22Rv1 (cell line): ENCODE results near the gene RFPL3.

ENCODE experiments used
- H3K27ac ChIP-seq: fragments of 450-650 bp; 2 replicates; pipeline ENCODE4 v1.5.1; 2017
- ZFX ChIP-seq: fragments of 450-650 bp; IDR thresholded peaks from 2 replicates; pipeline ENCODE4 v1.6.1; 2017; ENCODE audit warnings: antibody characterized with exemption, borderline replicate concordance
- TF ChIP-seq, protein P1 (sequence below): fragments of 450-650 bp; IDR thresholded peaks from 2 replicates; pipeline ENCODE4 v1.5.1; 2017; ENCODE audit warnings: mild to moderate bottlenecking

Gene RFPL3

DNA sequence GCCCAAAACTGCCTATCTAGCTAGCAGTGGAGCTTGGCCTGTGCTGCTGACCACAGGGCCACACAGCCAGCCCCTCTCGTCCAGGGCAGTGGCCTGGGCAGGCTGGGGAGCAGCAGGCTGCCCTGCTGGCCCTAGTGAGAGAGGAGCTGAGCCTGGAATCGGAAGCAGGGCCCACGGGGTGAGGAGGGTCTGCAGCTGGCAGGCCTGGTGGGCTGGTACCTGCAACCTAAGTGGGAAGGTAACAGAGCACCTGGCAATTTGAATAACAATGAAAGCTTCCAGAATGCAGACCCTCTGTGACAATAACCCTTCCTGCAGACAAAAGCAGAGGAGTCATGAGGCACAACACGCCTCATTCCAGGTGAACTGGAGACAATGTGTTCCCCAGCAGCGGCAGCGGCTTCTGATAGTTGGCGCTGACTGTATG lies 31.8 kb upstream of the RFPL3 start:
- no peak for TF ChIP-seq ZFX
- TF ChIP-seq, protein P1, sequence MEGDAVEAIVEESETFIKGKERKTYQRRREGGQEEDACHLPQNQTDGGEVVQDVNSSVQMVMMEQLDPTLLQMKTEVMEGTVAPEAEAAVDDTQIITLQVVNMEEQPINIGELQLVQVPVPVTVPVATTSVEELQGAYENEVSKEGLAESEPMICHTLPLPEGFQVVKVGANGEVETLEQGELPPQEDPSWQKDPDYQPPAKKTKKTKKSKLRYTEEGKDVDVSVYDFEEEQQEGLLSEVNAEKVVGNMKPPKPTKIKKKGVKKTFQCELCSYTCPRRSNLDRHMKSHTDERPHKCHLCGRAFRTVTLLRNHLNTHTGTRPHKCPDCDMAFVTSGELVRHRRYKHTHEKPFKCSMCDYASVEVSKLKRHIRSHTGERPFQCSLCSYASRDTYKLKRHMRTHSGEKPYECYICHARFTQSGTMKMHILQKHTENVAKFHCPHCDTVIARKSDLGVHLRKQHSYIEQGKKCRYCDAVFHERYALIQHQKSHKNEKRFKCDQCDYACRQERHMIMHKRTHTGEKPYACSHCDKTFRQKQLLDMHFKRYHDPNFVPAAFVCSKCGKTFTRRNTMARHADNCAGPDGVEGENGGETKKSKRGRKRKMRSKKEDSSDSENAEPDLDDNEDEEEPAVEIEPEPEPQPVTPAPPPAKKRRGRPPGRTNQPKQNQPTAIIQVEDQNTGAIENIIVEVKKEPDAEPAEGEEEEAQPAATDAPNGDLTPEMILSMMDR: no peak
- H3K27ac ChIP-seq: no peak overlapping the region

DNA sequence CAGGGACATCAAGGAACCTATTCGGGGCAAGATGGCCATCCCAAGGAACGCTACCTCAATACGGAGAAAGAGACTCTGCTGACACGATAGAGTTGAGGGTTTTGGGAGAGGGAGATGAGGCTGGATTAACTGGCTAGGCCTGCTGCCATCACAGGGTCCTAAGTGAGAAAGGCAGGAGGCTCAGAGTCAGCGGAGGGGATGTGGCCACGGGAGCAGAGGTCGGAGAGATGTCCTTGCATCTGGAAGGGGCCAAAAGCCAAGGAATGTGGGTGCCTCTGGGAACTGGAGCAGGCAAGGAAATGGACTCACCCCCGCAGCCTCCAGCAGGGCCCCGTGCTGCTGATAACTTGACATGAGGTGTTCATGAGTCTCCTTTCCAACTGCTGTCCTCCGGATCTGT lies 31.0 kb upstream of the RFPL3 start:
- no peak for TF ChIP-seq ZFX
- TF ChIP-seq, protein P1: no peak
- no peak overlapping the region for H3K27ac ChIP-seq

DNA sequence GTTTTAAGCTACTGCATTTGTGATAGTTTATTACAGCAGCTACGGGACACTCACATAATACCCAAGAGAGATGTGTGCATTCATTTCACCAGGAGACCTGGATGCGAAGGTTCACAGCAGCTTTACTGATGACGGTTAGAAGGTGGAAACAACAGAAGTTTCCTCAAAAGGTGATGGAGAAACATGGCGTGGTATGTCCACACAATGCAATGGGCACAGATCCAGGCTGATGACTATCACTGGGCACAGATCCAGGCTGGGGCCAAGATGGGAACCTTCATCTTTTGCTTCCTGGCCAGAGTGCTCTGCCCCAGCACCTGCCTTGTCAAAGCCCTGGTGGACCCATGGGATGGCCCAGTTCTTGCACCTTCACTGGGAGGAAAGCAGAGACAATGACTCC lies 30.6 kb upstream of the RFPL3 start:
- TF ChIP-seq, protein P1: no peak
- no peak for TF ChIP-seq ZFX
- H3K27ac ChIP-seq: no peak overlapping the region

DNA sequence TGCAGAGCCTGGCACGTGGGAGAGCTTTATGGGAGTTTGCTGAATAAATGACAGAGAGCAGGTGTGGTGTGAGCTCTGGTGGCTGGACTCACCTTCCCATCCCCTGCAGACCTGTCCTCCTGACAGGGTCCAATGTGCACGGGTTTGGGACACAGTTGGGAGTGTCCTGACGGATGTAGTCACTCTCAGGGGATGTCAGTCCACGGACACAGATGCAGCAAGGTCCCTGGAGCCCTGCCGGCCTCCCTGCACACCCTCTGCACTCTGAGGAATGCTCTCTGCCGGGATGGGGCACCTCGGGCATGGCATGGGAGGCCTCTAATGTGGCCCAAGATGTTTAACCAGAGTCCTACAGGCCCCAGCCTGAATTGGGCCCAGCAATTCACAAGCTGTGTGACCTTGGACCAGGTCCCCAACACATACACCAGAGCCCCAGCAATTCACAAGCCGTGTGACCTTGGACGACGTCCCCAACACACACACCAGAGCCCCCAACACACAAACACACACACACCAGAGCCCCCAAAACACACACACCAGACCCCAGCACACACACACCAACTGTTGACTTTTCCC lies 30.0 kb upstream of the RFPL3 start:
- TF ChIP-seq, protein P1: no peak
- no peak for TF ChIP-seq ZFX
- no peak overlapping the region for H3K27ac ChIP-seq

DNA sequence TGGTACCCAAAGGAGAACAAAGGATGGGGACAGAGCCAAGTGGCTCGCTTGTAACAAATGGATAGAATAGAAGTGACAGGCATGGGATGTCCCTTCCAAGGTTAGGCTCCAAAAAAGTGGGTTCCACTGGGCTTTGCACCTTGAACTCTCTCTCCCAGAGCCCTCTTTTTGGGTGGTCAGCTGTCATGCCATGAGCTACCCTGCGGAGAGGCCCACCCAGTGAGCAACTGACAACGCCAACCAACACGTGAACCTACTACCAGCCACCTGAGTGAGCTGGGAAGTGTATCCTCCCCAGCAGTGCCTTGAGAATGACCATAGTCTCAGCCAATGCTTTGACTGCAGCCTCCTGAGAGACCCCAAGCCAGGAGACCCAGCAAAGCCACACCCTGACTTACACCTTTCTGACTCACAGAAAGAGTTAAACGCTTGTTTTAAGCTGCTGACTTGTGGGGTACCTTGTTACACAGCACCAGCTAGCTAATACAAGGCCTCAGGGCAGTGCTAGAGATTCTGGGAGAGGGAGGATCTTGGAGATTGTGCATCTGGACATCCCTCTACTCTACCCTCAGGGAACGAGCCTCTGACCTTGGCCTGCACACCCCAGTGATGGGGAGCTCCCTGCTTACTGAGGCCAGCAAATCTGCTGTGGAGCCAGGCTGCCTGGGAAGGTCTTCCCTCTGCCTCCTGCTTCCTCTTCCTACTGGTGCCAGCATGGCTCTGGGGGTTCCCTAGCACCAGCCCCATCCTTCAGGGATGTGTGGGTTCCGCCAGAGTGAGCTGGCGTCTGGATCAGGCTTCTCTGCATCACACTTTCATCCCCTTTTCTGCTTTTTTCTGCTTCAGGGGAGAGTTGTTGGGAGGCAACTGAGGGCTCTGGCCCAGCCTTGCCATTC lies 29.1 kb upstream of the RFPL3 start:
- TF ChIP-seq, protein P1: no peak
- no peak for TF ChIP-seq ZFX
- H3K27ac ChIP-seq: no peak overlapping the region

DNA sequence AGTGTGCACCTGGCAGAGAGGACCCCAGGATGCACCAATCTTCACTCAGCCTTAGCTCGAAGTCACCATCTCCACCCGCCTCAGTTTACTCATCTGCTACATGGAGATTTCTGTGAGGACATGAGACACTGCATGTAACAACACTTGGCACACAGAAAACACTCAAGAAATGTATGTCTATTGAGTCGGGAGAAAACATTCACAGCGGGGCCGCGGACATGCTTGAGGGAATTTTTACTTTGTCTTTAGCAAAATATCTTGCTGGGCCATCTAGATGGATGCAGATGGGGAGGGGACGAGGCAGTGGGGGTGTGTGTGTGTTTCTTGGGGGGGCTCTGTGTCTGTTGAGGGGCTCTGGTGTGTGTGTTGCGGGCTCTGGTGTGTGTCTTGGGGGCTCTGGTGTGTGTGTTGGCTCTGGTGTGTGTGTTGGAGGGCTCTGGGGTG lies 28.4 kb upstream of the RFPL3 start:
- no peak overlapping the region for H3K27ac ChIP-seq
- TF ChIP-seq ZFX: no peak
- TF ChIP-seq, protein P1: no peak
